GM19395 (cell line): ENCODE measurements around the gene PRKCE.
A peak's percentile ranks its signal among the peaks of the same experiment; 100 is the strongest.

Experiments
- ATAC-seq: cut with Tn5 transposase; IDR thresholded peaks from one replicate; pipeline ENCODE4 v1.9.1; 2021; ENCODE audit warnings: mild to moderate bottlenecking, moderate library complexity; ENCODE audit not compliant: unreplicated experiment

PRKCE gene

GRCh38 chr2:46227674-46228289 is 576.3 kb downstream of the PRKCE start:
- ATAC-seq: no peak

GRCh38 chr2:46229134-46230063 is 577.9 kb downstream of the PRKCE start:
- peak; percentile 86 for ATAC-seq

GRCh38 chr2:46230115-46230571 is 578.7 kb downstream of the PRKCE start:
- ATAC-seq: peak; percentile 64

DNA sequence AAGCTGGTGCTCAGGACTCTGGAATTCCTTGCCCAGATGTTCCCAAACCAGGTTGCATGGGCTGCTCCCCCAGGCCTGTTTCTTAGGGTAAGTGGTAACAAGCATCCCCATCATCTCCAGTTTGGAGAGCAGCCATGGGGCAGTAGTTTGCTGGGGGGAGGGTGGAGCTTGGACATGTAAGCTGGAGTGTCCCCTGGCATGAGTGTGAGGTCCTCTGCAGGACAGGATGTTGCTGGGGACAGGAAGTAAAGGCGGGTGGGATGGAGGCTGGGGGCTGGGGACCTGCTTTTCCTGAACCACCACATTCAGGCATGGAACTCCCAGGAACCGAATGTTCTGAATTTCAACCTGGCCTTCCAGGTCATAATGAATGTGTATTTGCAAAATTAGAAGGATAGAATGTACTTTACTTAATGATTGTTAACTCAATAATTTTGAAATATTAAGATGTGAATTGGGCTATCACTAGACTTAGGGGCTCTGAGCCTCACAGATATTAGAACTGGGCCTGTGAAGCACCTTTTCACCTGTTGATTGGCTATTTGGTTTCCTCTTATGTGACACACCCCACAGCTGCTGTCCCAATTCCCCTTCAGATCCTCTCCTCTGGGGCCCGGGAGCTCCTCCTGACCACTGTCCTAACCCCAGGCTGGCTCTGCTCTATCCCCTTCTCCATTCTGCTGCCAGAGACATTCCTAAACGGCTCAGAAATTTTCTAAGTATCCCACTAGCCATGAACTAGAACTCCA is 579.4 kb downstream of the PRKCE start:
- no peak for ATAC-seq

DNA sequence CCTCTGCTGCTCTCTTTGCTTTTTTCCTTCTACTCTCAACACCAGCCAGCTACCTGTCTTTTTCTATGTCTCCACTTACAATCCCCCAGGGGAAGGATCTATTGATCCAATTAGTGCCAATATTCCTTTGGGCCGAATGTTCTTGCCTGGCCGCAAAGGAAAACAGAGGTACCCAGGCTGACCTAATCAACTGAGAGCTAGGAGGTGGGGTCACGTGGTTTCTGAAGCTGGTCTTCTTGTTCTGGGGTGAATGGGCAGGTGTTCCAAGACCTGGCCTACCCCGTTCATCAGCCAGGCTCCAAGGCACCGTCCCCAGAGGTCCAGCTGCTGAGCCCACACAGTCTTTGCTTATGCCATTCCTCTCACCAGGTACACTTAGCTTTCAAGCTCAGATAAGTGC is 580.2 kb downstream of the PRKCE start:
- ATAC-seq: no peak

- ATAC-seq: no peak
These were observed 581.4 kb downstream of the PRKCE start for GRCh38 chr2:46232860-46233259.

- no peak for ATAC-seq
These were observed 584.8 kb downstream of the PRKCE start for GRCh38 chr2:46236006-46236875.

GRCh38 chr2:46236876-46237859 is 585.7 kb downstream of the PRKCE start:
- ATAC-seq: no peak
